Measurements from ENCODE around the gene TLE2.

The TLE2 gene

DNA sequence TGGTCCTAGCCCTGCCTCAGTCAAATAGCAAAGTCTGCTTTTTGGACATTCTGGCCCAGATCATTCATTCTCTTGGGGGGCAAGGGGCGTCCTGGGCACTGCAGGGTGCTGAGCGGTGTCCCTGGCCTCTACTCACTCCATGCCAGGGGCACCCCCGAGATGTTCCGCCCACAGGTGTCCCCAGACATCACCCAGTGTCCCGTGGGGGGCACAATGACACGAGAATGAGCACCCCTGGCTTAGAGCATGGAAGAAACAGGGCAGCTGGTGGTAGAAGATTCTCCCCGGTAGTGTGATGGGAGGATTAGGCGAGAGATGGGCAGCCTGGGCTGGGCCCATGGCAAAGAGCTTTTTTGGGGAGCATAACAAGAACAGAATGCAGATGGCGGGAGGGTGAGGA, 38.5 kb upstream of the TLE2 start:
- no peak overlapping the region for H3K4me3 ChIP-seq (ENCODE audit: low read depth, low read length)
- in situ Hi-C loops (cut with HindIII; ENCODE audit: low sequenced_read_pairs), result no loop called here
- no peak for DNase-seq (ENCODE audit: low read depth)
- TF ChIP-seq, protein P1, sequence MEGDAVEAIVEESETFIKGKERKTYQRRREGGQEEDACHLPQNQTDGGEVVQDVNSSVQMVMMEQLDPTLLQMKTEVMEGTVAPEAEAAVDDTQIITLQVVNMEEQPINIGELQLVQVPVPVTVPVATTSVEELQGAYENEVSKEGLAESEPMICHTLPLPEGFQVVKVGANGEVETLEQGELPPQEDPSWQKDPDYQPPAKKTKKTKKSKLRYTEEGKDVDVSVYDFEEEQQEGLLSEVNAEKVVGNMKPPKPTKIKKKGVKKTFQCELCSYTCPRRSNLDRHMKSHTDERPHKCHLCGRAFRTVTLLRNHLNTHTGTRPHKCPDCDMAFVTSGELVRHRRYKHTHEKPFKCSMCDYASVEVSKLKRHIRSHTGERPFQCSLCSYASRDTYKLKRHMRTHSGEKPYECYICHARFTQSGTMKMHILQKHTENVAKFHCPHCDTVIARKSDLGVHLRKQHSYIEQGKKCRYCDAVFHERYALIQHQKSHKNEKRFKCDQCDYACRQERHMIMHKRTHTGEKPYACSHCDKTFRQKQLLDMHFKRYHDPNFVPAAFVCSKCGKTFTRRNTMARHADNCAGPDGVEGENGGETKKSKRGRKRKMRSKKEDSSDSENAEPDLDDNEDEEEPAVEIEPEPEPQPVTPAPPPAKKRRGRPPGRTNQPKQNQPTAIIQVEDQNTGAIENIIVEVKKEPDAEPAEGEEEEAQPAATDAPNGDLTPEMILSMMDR (IDR thresholded peaks at IDR 0.05; ENCODE audit: low read depth, low read length, missing control alignments), result no peak

DNA sequence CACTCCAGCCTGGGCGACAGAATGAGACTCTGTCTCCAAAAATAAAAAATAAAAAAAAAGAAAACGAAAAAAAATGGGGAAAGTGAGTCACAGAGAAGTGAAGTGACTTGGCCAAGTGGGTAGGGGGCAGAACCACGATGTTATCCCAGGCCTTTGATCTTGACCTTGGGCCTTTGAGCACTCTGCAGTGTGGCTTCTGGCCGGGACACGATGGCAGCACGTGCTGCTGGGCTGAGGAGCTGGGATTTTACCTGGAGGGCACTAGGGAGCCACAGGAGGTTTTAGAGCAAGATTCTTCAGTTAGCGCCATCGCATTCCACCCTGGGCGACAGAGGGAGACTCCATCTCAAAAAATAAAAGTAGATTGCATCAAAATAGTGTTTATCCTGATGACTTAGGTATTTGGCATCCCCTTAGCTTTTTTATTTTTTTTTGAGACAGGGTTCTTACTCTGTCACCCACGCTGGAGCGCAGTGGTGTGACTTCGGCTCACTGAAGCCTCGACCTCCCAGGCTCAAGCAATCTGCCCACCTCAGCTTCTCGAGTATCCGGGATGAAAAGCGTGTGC, 37.5 kb upstream of the TLE2 start:
- in situ Hi-C loops (cut with HindIII; ENCODE audit: low sequenced_read_pairs), result no loop called here
- no peak for DNase-seq (ENCODE audit: low read depth)
- no peak overlapping the region for H3K4me3 ChIP-seq (ENCODE audit: low read depth, low read length)
- TF ChIP-seq, protein P1 (IDR thresholded peaks at IDR 0.05; ENCODE audit: low read depth, low read length, missing control alignments), result no peak

DNA sequence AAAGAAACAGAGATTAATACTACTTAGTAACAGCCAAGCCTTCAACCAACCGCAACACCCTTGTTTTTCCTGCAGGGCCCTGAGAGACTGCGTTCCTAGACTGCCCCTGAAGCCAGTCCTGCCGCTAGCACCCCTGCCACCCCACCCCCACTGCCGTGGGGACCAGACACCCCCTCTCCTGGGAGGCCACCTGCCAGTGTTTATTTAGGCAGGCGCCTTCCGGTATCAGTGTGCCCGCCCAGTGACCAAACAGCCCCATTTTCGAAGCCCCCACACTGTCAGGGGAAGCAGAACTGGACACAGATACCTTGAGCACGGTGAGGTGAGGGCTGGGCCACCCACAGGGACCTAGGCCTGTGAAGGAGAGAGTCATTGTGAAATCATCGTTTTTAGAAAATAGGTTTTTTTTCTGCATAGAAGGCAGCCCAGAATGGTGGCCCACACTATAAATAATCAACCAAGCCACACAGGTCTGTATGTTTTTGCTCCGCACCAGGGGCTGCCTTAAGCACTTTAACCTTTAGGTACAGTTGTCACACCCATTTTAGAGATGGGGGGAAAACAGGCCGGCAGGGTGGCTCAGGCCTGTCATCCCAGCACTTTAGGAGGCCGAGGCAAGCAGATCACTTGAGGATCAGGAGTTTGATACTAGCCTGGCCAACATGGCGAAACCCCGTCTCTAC, 36.7 kb upstream of the TLE2 start:
- H3K4me3 ChIP-seq (ENCODE audit: low read depth, low read length), result no peak overlapping the region
- TF ChIP-seq, protein P1 (IDR thresholded peaks at IDR 0.05; ENCODE audit: low read depth, low read length, missing control alignments), result no peak
- in situ Hi-C loops (cut with HindIII; ENCODE audit: low sequenced_read_pairs), result no loop called here
- DNase-seq (ENCODE audit: low read depth), result no peak

DNA sequence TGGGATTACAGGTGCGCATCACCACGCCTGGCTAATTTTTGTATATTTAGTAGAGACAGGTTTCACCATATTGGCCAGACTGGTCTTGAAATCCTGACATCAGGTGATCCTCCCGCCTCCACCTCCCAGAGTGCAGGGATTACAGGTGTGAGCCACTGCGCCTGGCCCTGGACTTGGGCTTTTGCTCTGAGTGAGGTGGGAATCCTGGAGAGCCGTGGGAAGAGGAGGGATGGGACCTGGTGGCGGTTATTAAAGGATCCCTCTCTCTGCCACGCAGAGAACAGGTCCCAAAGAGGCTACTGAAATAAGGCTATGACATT, 34.9 kb upstream of the TLE2 start:
- DNase-seq (ENCODE audit: low read depth), result no peak
- in situ Hi-C loops (cut with HindIII; ENCODE audit: low sequenced_read_pairs), result no loop called here
- TF ChIP-seq, protein P1 (IDR thresholded peaks at IDR 0.05; ENCODE audit: low read depth, low read length, missing control alignments), result no peak
- no peak overlapping the region for H3K4me3 ChIP-seq (ENCODE audit: low read depth, low read length)

DNA sequence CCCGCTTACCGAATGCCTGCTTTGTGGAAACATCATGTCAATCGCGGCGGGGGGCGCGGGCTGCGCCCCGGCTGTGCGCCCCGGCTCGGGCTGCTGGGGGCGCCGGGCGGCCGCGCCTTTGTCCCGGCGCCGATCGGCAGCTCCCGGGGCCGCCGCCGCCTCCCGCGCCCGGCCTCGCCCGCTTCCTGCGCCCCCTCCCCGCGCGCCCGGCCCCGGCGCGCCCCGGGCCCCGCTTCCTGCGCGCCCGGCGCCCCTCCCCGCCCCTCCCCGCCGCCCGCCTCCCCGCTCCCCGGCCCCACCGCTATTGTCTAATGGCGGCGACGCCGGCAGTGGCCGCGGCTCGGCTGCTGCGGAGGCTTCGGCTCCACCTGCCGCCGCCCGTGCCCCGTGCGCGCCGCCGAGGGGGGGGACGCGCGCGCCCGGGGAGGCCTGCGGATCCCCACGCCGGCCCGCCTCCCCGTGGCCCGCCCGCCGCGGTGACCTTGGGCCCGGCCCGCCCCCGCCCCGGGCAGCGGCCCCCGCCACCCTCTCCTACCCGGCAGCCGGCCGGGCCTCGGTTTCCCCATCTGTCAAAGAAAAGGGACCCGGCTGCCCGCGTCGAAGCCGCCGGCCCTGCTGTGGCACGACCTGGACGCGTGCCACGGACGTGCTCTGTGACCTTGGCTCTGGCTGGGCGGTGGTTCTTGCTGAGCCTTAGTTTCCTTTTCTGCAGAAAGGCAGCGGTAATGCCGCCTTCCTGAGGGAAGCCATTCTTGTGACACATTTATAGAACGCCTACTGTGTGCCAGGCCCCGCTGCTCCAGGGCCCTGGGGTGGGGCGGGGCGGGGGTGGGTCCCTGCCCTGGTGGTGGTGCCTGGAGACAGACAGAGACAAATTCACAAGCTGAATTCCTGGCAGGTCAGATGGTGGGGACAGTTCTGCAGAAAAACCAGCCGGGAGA, 33.4 kb upstream of the TLE2 start, which contains the start of gene TLE5:
Gene TLE5 (minus strand): TSS at position 331 of the 941 bp plus-strand sequence. CDS start 295 bp downstream, at position 36.
- in situ Hi-C loops (cut with HindIII; ENCODE audit: low sequenced_read_pairs), result no loop called here
- DNase-seq (ENCODE audit: low read depth), result no peak

More for the DNA sequence above, 33.4 kb upstream of the TLE2 start, which contains the start of gene TLE5:
- TF ChIP-seq, protein P1 (IDR thresholded peaks at IDR 0.05; ENCODE audit: low read depth, low read length, missing control alignments), result no peak
- peak within 1 kb of the TSS; percentile 91 for H3K4me3 ChIP-seq (ENCODE audit: low read depth, low read length)
